HL-60 (cell line): ENCODE measurements around the gene CALM3.

Source experiments
- POLR2AphosphoS5 ChIP-seq: IDR thresholded peaks from 2 replicates; pipeline ENCODE4 v1.6.1; 2012; ENCODE audit warnings: low read depth
- TF ChIP-seq, protein P1 (sequence below): IDR thresholded peaks from one replicate; pipeline ENCODE4 v1.5.1; 2011; ENCODE audit warnings: low read length, control low read depth, inconsistent platforms; ENCODE audit not compliant: insufficient read depth

DNA sequence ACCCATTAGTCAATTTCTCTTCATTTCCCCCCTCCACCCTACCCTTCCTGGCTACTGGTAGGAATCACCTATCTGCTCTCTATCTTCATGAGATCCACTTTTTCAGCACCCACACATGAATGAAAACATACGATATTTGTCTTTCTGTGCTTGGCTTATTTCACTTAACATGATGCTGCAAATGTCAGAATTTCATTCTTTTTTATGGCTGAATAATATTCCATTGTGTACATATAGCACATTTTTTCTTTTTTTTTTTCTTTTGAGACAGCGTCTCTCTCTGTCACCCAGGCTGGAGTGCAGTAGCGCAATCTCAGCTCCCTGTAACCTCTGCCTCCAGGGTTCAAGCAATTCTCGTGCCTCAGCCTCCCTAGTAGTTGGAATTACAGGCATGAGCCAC lies 9.9 kb upstream of the CALM3 start:
- TF ChIP-seq, protein P1, sequence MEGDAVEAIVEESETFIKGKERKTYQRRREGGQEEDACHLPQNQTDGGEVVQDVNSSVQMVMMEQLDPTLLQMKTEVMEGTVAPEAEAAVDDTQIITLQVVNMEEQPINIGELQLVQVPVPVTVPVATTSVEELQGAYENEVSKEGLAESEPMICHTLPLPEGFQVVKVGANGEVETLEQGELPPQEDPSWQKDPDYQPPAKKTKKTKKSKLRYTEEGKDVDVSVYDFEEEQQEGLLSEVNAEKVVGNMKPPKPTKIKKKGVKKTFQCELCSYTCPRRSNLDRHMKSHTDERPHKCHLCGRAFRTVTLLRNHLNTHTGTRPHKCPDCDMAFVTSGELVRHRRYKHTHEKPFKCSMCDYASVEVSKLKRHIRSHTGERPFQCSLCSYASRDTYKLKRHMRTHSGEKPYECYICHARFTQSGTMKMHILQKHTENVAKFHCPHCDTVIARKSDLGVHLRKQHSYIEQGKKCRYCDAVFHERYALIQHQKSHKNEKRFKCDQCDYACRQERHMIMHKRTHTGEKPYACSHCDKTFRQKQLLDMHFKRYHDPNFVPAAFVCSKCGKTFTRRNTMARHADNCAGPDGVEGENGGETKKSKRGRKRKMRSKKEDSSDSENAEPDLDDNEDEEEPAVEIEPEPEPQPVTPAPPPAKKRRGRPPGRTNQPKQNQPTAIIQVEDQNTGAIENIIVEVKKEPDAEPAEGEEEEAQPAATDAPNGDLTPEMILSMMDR = no peak
- TF ChIP-seq POLR2AphosphoS5 = no peak
